GM21360 (cell line): ENCODE measurements around the gene PRDM16.
"Not testable (repeated sequence)": the region's sequence is repeated elsewhere in the genome, so short reads cannot be mapped to it uniquely, and the experiment has no call there.

ENCODE experiments used
- ATAC-seq: cut with Tn5 transposase; IDR thresholded peaks from one replicate; pipeline ENCODE4 v1.9.1; 2021; ENCODE audit warnings: mild to moderate bottlenecking, moderate library complexity; ENCODE audit not compliant: unreplicated experiment

PRDM16 gene

DNA sequence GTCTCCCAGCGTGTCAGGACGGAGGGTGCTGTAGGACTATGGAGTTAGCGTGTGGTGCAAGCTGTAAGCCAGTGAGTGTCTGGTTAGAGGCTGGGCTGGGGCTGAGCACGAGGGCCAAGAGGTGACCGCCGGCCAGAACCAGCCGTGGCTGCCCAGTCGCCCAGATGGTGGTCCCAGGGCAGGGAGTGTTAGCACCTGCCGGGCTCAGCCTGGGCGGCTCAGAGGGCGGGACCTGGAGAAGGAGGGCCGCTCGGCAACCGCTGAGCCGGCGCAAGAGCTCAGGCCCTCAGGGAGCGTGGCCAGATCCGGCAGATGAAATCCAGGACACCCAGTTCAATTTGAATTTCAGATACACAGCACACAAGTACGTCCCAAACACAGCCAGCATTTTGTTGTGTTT lies 87.9 kb downstream of the PRDM16 start:
- no peak for ATAC-seq

DNA sequence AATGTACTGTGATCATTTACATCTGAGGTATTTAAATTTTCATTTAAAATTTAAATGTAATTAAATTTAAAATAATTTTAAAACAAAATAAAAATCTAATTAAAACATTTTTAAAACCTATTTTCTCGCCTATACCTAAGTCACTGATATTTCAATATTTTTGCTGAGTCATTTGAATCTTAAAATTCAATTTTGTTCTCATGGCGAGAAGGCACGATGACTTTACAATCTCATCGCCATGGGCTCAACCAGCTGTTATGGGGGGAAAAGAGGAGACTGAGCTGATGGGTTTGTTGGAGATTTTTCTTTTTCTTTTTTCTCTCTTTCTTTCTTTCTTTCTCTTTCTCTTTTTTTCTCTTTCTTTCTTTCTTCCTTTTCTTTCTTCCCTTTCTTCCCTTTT lies 89.3 kb downstream of the PRDM16 start:
- ATAC-seq = no peak

DNA sequence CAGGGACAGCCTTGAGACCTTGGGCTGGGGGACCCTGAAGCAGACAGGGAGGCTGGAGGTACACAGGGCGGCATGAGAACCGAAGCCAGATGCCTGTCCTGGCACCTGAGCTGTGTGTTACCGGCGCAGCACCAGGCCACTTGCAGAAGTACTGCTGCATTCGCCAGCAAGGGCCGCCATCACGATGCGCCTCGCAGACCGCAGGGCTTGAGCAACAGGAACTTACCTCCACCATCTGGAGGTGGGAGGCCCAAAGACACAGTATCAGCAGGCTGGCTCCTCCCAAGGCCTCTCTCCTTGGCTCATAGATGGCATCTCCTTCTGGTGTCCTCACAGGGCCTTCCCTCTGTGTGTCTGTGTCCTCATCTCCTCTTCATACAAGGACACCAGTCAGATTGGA lies 90.1 kb downstream of the PRDM16 start:
- no peak for ATAC-seq

DNA sequence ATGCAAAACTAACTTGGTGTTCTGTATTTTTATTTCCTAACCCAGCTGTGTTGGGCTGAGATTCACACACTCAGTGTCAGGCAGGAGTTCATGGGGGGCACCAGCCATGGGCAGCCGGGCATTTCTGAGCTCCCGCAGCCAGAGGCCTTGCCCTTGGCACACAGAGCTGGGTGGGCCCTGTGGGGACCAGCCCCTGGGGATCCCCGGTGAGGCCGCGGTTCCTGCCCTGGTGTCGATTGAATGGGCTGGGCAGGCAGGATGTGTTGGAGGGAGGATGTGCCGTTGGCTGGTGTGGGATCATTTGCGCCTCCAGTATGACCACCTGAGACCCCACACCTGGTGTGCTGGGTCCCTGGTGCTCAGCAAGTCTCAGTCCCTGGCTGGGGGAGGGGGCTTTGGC lies 91.0 kb downstream of the PRDM16 start:
- no peak for ATAC-seq

DNA sequence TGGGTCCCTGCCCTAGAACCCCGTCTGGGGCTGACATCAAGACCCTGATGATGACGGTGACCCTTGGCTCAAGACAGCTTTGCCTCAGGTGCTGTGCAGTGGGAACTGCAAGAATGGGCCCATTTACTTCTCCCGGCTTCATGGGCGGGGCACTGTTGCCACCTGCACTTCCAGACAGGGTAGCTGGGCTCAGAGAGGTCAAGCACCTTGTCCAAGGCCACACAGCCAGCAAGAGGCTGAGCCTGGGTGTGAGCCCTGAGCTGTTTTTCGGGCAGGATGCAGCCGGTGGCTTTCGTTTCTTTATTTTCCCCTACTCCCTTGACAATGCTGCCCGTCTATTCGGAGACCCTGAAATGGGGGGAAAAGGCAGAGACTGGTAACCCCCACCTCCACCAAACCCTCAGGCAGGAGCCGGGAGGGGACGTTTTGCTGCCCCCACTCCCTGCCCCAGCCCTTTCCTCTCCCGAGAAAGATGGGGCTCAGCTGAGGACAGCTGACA lies 91.7 kb downstream of the PRDM16 start:
- no peak for ATAC-seq

DNA sequence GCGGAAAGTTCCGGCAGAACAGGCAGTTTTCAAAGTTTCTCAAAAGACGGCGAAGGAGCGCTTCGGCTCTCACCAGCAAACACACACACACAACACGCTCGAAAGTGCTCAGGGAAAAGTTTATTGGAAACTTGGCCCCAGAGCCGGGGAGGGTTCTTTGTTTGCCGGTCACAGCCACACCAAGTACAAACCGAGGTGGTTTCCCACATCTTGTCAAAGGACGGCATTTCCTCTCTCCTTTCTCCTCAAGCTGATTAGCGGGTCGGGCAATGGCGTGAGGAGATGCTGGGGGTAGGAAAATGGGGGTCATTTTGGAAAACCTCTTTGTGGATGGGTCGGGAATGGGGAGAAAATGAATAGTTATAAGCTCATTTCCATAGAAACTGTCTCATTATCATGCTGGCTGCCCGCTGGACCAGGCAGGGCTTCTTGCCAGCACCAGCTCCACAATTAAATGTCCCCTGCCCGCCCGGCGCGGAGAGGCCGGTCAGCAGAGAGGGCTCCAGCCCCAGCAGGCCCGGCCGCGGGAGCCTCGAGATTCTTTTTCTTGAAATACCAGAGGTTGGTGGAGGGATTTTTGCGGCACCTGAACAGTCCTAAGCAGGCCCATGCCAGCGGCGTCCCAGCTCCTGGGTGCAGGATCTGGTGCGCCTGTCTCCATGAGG lies 92.3 kb downstream of the PRDM16 start:
- ATAC-seq = no peak

DNA sequence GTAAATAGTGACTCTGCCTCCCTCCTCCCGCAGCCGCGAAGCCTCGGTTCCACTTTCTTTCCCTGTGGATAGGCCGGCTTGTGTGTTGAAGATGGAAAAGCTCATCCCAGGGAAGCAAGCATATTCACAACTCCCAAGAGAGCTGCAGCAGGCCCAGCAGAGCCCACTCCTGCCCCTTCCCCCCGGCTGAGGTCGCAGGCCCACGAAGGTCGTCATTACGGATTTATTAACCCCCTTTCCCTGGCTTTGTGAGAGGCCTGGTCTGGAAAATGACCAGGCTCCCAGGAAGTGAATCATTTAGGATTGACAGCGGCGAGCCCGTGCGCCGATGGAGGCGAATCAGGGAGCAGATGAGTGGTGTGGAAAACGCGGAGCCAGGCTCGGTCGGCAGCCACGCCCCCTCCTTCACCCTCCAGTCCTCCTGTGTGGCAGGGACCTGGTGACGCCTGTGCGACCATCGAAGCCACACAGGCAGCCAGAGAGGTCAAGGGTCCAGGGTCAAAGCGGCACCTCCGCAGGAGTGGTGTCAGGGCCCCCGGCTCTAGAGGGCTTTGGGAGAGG lies 93.4 kb downstream of the PRDM16 start:
- ATAC-seq = no peak

DNA sequence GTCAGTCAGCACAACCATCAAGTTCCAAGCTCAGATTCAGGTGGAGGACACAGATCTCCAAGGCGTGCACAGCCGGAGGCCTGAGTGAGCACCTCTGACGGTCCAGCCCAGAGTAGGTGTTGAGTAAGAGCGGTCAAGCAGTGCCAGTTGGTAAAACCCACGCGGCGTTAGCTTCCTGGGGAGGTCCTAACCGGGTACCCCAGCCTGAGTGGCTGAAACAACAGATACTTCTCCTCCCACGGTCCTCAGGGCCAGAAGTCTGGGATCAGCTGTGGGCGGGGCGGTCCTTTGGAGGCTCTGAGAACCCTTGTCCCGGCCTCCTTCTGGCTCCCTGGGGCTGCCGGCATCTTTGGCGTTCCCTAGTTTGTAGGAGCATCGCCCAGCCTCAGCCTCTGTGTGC lies 94.4 kb downstream of the PRDM16 start:
- ATAC-seq = no peak

DNA sequence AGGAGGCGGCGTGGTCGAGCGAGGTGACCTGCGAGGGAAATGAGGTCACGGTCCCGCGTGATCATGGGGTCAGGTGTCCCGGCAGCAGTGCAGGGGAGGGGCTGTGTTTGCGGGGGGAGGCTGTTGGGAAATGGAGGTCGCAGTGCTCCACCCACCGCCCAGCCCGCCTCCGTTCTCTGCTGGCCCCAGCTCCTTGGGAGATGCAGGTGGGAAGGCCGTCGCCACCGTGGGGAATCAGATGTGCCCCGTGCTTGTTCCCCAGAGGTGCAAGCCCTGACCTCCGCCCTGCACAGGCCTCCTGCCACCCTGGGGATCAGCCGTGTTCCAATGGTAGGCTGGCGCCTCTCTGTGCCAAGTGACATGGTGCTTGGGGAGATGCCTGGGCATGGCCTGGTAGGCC lies 95.7 kb downstream of the PRDM16 start:
- ATAC-seq = no peak

DNA sequence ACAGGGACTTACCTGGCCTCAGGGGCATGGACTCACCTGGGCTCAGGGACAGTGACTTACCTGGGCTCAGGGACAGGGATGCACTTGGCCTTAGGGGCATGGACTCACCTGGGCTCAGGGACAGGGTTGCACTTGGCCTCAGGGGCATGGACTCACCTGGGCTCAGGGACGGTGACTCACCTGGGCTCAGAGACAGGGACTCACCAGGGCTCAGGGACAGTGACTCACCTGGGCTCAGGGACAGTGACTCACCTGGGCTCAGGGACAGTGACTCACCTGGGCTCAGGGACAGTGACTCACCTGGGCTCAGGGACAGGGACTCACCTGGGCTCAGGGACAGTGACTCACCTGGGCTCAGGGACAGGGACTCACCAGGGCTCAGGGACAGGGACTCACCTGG lies 96.2 kb downstream of the PRDM16 start:
- ATAC-seq = not testable (repeated sequence)

DNA sequence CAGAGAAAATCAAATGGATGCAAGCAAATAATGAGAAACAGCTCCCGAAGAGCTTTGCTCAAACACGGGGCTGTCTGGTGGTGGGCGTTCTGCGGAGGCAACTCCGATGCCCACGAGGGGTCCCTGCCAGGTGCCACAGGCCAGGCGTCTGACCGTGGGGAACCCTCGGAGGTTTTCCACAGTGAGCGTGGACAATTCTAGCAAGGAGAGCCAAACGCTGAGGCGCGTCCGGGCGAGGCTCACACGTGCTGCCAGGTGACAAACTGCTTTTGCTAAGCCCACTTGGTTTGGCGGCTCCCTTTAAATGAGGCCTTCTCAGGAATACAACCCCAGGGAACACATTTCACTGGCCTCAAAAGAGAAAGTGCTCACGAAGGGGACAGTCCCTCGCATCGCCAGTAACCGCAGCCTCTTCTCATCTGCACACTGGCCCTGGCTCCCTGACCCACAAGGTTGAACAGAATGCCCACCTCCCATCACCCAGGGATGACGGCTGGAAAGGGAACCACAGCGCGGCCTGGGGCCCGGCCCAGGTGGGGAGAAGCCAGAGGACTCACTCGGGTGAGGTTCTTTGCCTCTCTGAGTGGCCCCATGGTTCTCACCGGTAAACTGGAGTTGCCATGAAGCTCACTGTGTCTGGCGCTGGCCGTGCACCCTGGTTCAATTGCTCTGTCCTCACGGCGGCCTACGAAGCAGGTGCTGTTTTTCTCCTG lies 97.4 kb downstream of the PRDM16 start:
- no peak for ATAC-seq

DNA sequence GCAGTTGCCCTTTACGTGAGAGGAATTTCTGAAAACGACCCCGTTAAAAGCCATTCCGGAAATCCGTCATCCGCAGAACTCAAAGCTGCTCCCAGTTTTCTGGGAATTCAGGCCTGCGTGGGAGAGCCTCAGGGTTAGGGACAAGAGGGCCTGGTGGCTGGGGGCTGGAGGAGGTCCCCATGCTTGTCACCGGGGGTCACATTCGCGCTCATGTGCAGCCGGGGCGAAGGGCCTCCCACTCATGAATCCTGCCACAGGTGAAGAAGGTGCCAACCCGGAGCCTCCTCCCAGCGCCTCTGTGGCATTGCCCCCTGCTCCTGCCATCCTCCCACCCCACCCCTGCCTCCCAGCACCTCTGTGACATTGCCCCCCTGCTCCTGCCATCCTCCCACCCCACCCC lies 98.3 kb downstream of the PRDM16 start:
- no peak for ATAC-seq

DNA sequence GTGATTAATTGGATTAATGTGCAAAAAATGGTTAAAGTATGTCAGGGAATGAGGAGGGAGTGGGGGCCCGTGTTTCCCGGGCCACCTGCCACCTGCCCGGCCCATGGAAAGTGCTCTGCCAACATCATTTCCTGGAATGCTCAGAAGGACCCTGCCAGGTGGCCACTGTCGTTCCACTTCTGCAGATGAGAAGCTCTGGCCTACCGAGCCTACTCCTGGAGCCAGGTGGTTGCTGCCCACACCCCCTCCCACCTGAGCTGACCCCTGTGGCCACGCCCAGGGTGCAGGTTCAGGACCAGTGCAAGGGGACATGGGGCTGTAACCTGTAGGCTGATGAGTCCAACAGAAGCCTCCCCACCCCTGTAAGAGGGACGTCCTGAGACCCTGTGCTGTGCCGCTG lies 99.7 kb downstream of the PRDM16 start:
- no peak for ATAC-seq

DNA sequence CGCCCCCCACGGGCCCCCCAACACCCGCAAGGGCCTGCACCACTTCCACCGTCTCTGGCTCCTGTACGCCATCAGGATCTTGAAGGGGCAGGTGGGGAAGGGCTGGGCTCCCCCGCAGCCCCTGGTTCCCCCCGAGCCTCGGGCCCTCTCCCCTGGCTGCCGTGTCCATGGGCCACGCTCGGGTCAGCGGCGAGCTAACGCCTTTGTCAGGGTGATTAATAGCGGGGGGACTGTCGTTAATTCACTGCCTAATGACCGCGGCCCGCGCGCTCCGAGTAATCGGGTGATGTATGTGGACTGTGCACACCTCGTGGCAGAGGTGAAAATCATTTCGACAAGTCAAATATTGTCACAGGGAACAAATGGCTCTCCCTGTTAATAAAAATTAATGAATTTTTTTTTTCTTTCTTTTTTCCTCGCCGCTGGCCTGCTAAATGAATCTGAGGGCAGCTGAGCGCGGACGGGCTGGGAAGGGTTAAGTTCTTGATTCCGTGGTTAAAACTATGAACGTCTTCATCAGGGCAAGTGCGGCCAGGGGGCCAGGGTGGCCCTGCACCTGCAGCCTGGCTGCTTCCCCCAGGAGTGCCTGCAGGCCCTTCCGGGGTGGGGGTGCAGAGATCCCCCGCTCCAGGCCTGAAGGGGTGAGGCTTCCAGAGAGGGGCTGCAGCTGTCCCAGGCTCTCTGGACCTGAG lies 100.8 kb downstream of the PRDM16 start:
- no peak for ATAC-seq

DNA sequence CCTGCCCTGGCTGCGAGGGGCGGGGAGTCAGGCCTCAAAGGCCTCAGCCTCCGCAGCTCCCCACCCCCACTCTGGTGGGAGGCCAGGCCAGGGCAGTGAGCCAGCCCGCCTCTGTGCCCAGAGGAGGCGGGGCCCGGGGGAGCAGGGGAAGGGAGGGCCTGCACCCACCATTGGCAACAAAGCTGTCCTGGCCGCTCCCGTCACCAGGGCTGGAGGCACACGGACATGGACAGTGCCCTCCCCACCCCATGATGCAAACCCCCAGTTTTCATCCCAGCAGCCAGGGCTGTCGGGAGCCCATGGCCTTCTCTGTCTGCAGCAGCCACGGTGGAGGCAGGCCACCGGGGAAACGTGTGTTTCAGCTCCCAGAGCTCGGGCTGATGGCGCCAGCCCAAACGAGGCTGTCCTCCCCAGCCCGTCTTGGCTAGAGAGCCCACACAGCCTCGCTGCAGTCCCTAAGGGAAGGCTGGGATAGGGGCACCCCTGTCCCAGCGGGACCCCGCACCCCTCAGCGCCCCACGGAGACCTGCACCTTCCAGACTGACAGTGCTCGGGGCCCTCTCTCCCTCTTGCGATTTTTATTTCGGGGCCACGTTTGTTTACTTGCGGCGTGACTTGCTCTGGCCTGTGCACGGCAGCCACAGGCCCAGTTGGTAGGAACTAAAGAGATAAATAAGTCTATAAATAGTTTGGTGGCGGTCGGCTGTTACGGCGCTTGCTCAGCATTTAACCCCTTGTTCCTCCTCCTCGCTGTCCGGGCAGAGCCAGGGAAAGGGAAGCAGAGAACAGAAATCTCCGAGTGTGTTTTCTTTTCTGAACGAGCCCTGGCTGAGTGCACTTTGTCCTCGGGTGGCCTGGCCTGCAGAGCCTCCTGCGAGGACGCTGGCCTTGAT lies 101.8 kb downstream of the PRDM16 start:
- no peak for ATAC-seq

DNA sequence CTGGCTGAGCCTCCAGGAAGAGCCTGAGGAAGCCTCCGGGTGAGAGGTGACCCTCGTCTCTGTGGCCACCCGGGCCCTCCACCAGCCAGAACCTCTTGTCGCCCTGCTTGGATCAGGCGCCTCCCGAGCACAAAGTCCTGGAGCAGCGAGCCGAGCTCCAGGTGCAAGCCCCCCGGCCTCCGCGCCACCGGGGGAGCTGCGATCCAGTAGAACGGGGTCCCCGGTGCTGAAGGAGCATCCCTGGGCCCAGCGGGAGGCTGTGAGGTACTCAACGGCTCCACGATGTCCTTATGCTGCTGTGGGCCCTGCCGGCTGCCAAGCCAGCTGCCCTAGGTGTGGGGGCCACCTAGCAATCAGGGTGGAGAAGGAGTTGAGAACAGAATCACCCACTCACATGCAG lies 102.8 kb downstream of the PRDM16 start:
- ATAC-seq = no peak

DNA sequence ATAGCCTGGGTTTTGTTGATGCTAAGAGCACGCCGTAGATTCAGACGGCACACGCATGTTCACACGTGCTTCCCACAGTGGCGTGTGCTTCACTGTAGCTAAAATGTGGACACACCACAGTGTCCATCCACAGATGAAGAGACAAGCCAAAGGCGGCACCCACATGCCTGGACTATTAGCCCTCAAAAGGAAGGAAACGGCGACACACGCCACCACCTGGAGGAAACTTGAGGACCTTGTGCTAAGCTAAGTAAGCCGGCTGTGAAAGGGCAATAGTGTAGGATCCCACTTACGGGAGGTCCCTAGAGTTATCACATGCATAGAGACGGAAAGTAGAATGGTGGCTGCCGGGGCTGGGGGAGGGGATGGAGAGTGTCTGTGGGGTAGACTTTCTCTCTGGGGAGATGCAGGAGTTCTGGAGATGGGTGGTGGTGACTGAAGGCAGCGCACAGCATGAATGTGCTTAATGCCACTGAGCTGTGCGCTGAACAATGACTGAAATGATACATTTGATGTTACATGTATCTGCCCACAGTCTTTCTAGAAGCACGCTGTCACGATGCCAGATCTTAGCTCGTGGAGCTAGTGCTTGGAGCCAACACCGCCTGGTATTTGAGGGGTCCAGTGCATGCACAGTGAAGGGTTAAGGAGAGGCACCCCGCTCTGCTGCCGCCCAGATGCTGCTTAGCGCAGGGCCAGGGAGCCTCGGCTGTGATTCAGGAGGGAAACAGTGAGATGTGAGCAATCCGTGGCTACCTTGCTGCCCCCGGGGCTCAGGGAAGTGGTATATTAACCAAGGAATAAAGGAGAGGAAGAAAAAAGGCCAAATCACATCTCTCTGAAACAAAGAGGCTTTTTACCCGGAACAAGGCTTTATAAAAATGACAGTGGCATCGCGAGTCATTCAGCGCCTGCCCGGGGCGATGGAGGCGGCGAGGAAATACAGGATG lies 103.7 kb downstream of the PRDM16 start:
- ATAC-seq = no peak

DNA sequence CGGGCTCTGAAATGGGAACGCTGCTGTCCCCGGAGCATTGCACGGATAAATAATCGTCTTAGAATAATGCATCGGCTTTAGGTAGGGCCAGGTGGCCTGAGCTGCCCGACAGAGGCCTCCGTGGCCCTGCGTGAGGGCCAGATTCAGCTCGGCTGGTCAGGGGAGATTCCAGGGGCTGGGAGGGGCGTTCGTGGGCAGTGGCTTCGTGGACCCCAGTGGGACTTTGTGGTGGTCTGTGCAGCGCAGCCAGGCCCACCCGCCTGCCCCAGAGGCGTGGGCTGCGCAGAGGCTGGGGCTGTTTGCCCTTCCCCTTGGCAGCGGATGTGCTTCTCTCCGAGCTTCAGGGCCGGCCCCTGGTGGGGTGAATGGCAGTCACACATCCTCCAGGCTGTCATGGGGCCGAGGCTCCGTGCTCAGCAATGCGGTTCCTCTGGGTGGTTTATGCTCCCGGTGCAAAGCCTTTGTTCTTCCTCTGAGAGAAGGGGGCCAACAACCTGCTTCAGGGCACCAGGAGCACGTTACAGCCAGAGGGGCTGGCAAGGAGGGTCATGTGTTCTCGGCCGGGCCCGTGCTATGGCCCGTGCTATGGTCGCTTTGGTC lies 104.5 kb downstream of the PRDM16 start:
- ATAC-seq = no peak
